Measurements from ENCODE around the gene CLCN4. TPM values are rescaled to one million over a fixed set of nuclear protein-coding genes. Genes with fewer than 3 reads are reported as not detected.

Gene CLCN4
- polyA plus RNA-seq, 1 donor, result 1.9 TPM

- H3K27ac ChIP-seq (ENCODE audit: low read length), result no peak overlapping the region
- H3K4me1 ChIP-seq (ENCODE audit: control insufficient read depth, insufficient read depth, low read length), result no peaks in the 10 kb centered on the region
- no peaks in the 10 kb centered on the region for H3K9me3 ChIP-seq (ENCODE audit: control insufficient read depth, low read depth, low read length)
- H3K4me3 ChIP-seq (ENCODE audit: low read length), result no peak overlapping the region
- DNase-seq, result no peak
- no CpG with 5 or more reads among the region's 2 CpGs for whole genome bisulfite sequencing (ENCODE audit: insufficient coverage, low lambda C conversion rate)
- H3K27me3 ChIP-seq (ENCODE audit: control insufficient read depth, insufficient read depth, low read length), result peaks cover 3% of the 10 kb centered on the region
- H3K36me3 ChIP-seq (ENCODE audit: control insufficient read depth, insufficient read depth, low read length), result no peaks in the 10 kb centered on the region
These were observed 109.0 kb downstream of the CLCN4 start for GRCh38 chrX:10265775-10266174.

- no peaks in the 10 kb centered on the region for H3K4me1 ChIP-seq (ENCODE audit: control insufficient read depth, insufficient read depth, low read length)
- no CpG with 5 or more reads among the region's 2 CpGs for WGBS (ENCODE audit: insufficient coverage, low lambda C conversion rate)
- no peaks in the 10 kb centered on the region for H3K36me3 ChIP-seq (ENCODE audit: control insufficient read depth, insufficient read depth, low read length)
- H3K27ac ChIP-seq (ENCODE audit: low read length), result no peak overlapping the region
- no peaks in the 10 kb centered on the region for H3K9me3 ChIP-seq (ENCODE audit: control insufficient read depth, low read depth, low read length)
- H3K27me3 ChIP-seq (ENCODE audit: control insufficient read depth, insufficient read depth, low read length), result no peaks in the 10 kb centered on the region
- no peak overlapping the region for H3K4me3 ChIP-seq (ENCODE audit: low read length)
- DNase-seq, result no peak
These were observed 121.9 kb downstream of the CLCN4 start for GRCh38 chrX:10278716-10279115.

- no peaks in the 10 kb centered on the region for H3K27me3 ChIP-seq (ENCODE audit: control insufficient read depth, insufficient read depth, low read length)
- H3K4me1 ChIP-seq (ENCODE audit: control insufficient read depth, insufficient read depth, low read length), result no peaks in the 10 kb centered on the region
- no peak for DNase-seq
- no CpG with 5 or more reads among the region's 2 CpGs for WGBS (ENCODE audit: insufficient coverage, low lambda C conversion rate)
- no peaks in the 10 kb centered on the region for H3K9me3 ChIP-seq (ENCODE audit: control insufficient read depth, low read depth, low read length)
- no peak overlapping the region for H3K27ac ChIP-seq (ENCODE audit: low read length)
- no peak overlapping the region for H3K4me3 ChIP-seq (ENCODE audit: low read length)
- no peaks in the 10 kb centered on the region for H3K36me3 ChIP-seq (ENCODE audit: control insufficient read depth, insufficient read depth, low read length)
These were observed 123.3 kb downstream of the CLCN4 start for GRCh38 chrX:10280071-10280470.

- no peaks in the 10 kb centered on the region for H3K4me1 ChIP-seq (ENCODE audit: control insufficient read depth, insufficient read depth, low read length)
- no peaks in the 10 kb centered on the region for H3K36me3 ChIP-seq (ENCODE audit: control insufficient read depth, insufficient read depth, low read length)
- no peak overlapping the region for H3K27ac ChIP-seq (ENCODE audit: low read length)
- no peak overlapping the region for H3K4me3 ChIP-seq (ENCODE audit: low read length)
- H3K27me3 ChIP-seq (ENCODE audit: control insufficient read depth, insufficient read depth, low read length), result no peaks in the 10 kb centered on the region
- WGBS (ENCODE audit: insufficient coverage, low lambda C conversion rate), result no CpG with 5 or more reads among the region's 1 CpG
- no peaks in the 10 kb centered on the region for H3K9me3 ChIP-seq (ENCODE audit: control insufficient read depth, low read depth, low read length)
- DNase-seq, result no peak
These were observed 125.7 kb downstream of the CLCN4 start for GRCh38 chrX:10282490-10282889.

GRCh38 chrX:10286195-10286594 lies 129.4 kb downstream of the CLCN4 start:
- no peaks in the 10 kb centered on the region for H3K36me3 ChIP-seq (ENCODE audit: control insufficient read depth, insufficient read depth, low read length)
- no peaks in the 10 kb centered on the region for H3K9me3 ChIP-seq (ENCODE audit: control insufficient read depth, low read depth, low read length)
- no CpG with 5 or more reads among the region's 6 CpGs for WGBS (ENCODE audit: insufficient coverage, low lambda C conversion rate)
- no peaks in the 10 kb centered on the region for H3K27me3 ChIP-seq (ENCODE audit: control insufficient read depth, insufficient read depth, low read length)
- H3K4me3 ChIP-seq (ENCODE audit: low read length), result no peak overlapping the region
- no peak for DNase-seq
- H3K27ac ChIP-seq (ENCODE audit: low read length), result no peak overlapping the region
- H3K4me1 ChIP-seq (ENCODE audit: control insufficient read depth, insufficient read depth, low read length), result no peaks in the 10 kb centered on the region

Other genes starting within 250 kb of the CLCN4 start
- 0.07 TPM for gene CLDN34, start 189.6 kb upstream of the CLCN4 start, polyA plus RNA-seq

Measured in large intestine (tissue), 3 donors.